GM18526 (cell line): ENCODE measurements around the gene TNFRSF19.

ENCODE experiments used
- POLR2A ChIP-seq: IDR thresholded peaks from 3 replicates; pipeline ENCODE4 v1.6.1; 2011; ENCODE audit not compliant: insufficient read length; ENCODE audit errors: extremely low read depth

The TNFRSF19 gene

DNA sequence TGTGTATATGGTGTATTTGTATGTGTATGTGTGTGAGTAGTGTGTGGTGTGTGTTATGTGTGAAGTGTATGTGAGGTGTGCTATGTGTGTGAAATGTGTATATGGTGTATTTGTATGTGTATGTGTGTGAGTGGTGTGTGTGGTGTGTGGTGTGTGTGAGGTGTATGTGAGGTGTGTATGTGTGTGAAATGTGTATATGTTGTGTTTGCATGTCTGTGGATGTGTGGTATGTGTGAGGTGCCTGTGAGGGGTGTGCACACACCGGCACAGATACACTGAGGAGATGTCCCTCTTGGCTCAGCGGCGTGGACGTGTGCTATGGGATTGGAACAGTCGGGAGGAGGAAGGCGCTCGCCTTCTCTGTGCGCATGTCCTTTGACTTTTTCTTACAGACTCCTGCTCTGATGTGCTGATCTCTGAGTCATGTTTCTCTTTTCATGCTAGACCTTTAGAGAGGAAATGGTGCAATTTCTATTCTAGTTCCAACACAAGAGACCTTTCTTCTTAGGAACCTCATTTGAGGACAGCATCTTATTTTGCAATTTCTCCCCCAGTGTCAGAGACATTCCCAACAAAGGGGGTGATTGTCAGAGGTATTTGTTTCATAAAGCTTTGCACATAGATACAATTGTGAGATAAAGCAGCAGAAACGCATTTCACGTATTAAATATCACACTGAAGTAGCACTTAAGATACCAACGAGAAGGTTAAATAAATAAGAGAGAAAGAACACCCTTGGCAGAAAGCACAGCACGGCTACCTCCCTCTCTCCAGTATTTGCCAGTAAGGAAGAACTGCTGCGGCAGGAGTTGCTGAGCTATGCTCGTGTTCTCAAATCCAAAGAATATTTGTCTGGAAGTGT, 11.3 kb upstream of the TNFRSF19 start:
- TF ChIP-seq POLR2A = no peak

DNA sequence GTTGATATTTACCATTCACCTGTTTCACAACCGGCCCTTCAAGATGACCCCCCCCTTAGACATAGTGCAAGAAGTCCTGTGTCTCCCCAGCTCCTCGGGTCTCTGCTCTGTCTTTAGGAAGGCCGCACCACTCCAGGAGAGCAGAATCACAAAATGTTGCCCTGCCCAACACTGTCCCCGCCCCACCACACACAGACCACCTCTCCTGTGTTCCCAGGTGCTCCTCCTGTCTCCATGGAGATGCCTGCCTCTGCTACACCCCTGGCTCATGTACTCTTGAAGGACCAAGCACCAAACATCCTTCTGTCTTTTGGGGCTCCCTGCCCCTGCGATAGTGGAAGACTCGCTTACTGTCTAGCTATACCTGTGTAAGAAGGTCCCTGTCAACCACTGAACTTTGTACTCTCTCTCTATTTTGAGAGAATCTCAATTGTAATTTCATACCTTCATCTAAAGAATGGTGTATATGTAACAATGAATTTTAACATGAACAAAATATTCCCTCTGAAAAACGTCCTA, 9.6 kb upstream of the TNFRSF19 start:
- TF ChIP-seq POLR2A = no peak

DNA sequence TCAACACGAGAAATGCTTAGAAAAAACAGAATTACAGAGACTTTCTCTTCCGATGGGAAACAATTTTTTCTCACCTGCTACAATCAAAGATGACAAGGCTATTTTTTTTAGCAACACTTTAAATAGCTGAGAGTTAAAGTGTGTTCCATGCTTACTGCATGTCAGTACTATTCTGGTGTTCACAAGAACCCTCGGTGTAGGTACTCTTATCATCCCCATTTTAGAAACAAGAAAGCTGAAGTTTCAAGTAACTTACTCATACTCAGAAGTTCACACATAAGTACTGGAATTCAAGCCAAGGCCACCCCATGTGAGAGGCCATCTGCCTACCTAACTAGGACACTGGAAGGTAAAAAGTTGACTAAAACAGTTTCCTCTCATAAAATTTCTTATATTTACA, 9.0 kb upstream of the TNFRSF19 start:
- no peak for TF ChIP-seq POLR2A

DNA sequence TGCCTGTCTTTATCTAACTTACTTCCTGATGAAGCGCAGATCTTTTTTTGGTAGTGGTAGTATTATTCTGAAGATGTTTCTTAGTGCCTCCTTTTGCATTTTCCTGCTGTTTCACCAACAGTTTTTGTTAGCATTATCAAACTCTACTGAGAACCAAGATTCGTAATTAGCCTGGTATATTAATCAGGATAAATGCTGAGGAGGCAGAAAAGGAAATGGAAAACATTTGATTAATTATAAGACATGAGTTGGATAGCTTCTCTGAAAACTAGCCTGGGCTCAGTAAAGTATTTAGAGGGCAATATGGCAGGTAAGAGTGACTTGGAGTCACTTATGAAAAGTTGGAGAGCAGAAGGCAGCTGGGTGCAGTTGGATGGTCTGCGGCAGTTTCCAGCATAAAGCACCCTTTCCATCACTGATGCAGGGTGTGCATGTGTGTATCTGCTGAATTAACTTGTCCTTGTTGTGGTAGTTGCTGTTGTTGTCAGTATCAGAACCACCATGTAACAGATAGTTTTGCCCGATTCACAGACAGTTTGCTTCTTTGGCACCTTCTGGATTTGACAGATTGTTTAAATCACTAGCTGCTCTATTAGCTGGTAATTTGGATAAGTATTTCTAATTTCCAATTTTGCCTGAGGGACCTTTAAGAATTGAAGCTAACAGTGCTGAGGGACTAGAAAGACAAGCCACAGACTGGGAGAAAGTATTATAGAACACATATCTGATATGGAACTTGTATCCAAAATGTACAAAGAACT, 6.9 kb upstream of the TNFRSF19 start:
- no peak for TF ChIP-seq POLR2A

DNA sequence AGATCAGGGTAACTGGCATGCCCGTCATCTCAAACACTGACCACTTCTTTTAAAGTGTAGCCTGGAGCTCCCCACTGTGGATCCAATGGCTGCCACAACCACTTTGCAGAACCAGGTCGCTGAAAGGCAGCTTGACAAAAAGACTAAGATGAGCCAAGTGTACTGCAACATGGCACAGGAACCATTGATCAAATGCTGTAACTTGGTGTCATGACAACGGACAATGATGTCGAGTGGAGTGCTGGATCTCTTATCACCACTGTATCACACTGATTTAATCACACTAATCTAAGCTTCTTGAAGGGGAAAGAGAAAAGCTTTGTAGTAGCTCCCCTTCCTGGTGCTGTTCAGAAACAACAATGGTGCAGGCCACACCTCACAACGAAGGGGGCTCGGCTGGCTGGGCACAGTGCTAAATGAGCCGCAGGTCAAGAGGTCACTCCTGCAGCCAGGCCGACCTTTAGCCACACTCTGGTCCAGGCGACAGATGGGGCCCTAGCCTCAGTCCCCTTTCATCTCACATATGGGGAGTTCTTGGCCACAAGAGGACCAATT, 2.2 kb upstream of the TNFRSF19 start:
- no peak for TF ChIP-seq POLR2A

DNA sequence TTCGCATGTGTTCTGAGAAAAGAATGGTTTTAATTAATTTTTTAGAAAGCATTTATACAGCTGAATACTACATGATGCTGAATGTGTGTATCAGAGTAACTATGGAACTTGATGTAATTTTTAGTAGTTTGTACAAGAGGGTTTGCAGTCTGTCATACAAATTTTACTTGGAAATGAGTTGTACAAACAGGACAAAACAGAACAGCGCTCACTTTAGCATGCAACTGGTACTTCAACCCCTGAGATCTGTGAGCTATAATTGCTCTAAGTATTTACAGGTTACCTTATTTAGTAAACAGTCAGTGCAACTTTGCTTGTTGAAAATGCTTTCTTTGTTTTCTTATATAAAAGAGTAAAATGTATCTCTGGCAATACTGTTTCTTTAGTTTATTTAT, 706 bp downstream of the TNFRSF19 start:
- TF ChIP-seq POLR2A = no peak

DNA sequence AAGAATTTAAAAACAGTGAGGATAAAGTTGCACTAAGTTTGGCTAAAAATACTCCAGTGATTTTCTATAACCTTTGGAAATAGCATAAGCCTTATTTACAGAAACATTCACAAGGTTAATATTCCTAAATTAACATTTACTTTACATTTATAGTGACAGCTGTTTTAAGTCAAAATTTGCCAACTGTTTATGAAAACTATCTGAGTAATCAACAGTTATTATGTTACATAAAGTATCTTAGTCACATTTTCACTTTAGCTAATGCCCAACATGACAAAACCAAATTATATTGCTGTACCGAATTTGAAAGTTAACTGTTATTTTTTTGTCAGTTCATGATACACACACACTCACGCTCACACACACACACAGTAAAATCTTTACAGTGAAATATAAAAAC, 1.2 kb downstream of the TNFRSF19 start:
- no peak for TF ChIP-seq POLR2A

DNA sequence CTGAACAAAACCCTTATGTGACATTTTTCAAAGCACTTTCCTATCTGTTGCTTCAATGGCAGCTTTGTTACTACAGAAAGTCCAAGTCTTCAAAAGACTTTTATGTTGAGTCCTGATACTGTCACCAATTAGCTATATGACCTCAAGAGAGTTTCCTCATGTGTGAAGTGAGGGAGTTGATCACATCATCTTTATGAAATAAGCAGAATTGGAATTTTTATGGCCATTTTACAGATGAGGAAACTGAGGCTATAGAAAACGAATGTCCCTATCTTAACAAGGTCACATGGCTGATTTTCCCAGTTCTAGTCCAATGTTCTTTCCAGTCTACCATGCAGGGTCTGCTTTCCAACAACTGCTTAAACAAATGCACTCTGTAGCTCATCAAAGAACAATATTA, 2.6 kb downstream of the TNFRSF19 start:
- TF ChIP-seq POLR2A = no peak

DNA sequence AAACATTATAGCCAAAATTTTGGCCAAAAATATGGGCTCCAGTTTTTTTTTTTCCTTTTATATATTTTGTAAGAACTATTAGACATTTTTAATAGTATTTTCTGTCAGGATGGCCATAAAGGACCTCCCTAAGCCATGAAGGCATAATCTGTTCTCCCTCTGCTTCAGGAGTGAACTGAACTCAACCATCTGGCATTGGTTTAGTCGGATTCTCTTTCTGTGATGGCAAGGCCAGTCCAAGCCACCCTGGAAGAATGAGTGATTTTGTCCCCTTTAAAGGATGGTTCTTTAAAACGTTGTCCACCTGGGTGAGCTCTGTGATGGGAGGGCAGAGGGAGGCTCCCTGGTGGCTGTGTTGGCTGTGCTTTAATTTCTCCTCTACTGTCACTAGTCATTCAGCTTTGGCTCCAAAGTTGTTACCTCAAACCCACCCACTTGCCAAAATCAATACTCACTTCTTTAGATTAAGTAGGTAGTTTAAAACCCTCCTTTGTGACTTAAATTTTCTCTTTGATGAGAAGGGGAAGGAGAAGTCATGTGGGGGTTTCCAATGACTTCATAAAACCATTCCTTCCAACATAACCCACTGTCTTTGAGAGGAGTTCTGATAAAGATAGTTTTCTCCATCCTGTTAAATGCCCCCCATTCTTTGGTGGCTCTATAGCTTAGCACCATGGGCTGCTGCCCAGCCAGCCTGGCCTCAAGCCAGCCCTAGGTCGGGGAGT, 4.4 kb downstream of the TNFRSF19 start:
- no peak for TF ChIP-seq POLR2A

DNA sequence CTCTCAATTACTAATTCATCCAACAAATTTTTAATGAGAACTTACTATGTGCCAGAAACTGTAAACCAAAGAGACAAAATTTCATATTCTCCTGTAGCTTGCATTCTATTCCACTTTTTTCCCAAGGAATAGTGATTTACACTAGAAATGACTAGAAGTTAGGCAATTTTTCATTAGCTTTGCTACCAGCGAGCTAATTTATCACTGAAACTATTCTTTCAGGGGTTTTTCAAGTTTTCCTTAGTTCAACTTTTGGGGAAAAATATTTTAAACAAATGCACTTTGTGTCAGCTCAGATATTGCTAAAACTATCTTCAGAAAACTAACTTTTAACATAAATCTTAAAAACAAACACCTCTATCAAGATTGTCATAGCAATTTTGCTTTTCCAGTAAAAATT, 5.4 kb downstream of the TNFRSF19 start:
- TF ChIP-seq POLR2A = no peak

DNA sequence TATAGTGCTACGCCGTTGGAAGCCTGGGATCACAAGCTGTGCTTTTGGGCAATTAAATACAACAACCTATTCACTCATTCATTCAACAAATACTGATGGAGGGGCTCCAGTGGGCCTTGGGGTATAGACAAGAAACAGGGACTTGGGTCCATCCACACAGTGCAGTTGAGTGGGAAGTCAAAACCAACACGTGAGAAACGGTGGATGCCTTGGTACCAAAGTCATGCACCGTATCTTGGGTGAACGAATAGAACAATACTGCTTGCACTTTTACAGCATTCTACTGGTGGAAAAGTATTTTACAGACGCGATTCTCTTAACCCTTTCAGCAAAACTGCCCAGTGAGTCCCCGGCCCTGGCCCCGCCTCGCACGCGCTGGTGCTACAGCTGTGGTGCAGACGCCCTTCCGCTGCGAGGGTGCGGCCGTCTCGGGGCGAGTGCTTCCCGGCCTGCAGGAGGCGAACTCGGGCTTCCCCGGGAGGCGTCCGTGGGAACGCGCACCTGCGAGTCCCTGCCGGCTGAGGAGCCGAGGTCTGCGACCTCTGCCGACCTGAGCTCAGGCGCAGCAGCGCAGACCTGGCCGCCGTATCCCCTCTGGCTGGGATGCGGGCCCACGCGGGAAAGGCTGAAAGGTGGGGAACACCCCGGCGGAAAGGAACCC, 8.3 kb downstream of the TNFRSF19 start:
- TF ChIP-seq POLR2A = no peak

DNA sequence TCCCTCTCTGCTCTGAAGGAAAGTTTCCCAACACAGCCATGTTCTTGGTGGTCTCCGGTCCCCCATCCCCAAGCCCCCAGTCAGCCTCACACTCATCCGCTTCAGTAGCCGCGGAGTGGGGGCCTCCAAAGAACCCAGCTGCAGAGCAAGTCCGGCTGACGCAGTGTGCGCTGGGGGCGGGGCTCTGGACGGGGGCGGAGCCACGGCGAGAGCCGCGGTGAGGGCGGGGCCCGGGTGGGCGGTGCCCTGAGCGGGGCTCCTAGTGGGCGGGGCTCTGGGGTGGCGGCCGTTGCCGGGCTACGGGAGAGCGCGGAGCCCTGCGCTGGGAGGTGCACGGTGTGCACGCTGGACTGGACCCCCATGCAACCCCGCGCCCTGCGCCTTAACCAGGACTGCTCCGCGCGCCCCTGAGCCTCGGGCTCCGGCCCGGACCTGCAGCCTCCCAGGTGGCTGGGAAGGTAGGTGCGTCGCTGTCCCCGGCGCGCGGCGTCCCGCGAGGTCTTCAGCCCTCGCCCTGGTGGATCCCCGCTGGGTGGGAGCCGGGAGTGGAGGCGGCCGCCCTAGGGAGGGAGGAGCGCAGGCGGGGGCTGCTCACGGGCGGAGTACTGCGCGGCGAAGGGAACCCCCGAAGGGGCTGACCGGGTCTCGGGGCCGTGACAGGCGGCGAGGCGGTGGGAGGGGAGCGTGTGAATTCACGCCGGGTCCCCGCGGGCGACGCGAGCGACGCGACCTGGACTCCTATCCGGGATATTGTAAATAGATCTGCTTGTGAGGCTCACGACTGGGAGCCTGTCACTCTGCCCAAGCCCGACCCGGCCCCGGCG, 9.1 kb downstream of the TNFRSF19 start:
- peak; percentile 48 for TF ChIP-seq POLR2A

DNA sequence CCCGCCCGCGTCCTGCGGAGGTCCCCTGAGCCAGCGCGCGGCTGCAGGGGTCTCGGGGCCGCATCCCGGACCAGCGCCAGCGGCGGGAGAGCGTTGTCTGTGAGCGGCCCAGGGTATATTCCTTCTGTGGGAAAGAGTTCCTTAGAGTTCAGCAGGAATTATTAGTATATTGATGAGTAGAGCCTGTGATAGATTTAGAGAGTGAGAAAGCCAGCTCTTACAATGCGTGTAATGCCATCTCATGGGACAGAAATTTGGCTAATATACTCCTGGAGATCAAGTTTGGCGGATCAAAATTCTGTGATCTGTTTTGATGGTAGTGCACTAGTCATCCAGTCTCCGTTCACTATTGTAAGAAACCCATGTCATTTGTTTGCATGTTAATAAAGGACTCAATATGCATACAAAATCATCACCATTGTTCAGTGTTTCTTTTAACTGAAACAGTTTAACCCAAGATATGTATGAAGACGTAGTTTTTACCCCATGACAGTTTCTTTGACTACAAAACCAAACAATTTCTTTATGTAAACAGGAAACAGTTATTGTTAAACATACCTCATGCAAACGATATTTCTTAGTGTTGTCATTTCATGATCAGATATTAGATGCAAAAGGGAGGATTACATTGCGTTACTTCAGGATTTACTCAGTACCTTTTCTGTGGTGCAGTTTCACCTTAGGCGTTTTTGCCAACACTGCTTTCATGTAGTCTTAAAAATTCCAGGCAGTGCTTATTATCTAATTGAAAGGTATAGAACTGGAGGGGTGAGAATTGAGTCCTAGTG, 9.9 kb downstream of the TNFRSF19 start:
- no peak for TF ChIP-seq POLR2A

DNA sequence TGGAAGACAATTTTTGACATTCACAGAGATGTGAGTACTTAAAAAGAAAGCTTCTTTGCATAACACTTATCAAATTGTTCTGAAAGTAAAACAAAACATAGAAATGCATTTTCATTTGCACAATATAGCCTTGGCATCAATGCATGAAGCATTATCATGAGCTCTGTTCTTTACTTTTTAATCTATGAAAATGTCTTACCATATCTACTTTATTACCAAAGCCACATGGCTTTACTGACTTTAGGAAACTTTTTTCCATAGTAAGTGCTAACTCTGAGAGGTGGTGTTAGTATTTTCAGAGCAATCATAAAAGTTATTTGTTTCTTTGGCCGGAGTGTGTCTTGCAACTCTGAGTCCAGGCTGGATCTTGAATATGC, 10.5 kb downstream of the TNFRSF19 start:
- TF ChIP-seq POLR2A = no peak

DNA sequence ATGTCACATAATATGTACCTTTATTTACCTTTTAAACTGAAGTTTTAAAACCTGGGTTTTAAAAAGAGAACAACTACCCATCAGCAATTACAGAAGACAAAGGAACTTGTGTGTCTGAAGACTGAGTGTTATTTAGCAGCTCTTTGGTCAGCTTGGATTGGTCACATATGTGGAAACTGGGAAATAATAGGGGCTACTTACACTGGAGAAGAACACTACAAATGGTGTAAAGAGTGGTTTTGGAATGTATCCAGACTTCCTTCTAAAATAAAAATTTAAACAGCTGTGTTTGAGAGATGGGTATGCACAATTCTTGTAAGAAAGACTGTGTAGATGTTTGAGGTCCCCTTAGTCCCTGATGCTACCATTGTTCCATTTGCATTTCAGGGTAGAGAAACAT, 13.3 kb downstream of the TNFRSF19 start:
- TF ChIP-seq POLR2A = no peak
